ENCODE measurements around the gene KDM2B.

KDM2B gene

DNA sequence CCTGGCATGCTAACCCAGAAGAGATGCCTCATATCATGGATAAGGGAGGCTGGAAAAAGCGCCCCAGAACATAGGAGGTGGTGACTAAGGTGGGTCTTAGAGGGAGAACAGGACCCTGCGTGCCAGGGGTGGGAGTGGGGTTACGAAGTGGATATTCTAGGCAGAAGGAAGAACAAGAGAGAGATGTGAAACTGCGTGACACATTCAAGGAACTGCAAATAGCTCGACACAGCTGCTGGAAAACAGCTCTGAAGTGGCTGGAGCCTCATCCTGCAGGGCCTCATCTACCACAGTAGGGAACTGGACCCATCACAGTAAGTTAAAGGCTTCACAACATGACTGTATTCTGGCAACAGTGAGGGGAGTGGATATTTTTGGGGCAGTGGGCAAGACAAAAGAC, 119.8 kb downstream of the KDM2B start:
- no peak for DNase-seq (ENCODE audit: low read depth in 2 of 2)

- DNase-seq (ENCODE audit: low read depth in 2 of 2): no peak
Measured at GRCh38 chr12:121456551-121456950, 124.3 kb downstream of the KDM2B start.

GRCh38 chr12:121455766-121456420, 124.9 kb downstream of the KDM2B start:
- DNase-seq (ENCODE audit: low read depth in 2 of 2): no peak

DNA sequence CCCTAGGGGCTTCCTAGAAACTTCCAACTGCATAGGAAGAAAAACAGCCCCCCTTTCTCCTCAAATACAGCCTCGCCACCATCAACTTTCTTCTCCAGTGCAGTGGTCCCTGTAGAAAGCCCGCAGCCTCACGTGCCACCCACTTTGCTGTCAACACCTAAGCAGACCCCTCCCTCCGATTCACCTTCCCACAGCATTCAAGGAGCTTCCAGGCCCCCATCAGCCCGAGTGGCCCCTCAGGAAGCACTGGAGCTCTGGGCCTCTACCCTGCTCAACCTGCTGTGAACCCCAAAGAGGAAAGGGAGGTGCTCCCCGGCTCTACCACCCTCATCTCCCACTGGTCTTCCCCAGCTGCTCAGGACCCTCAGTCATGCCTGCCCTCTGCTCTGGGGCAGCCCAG, 125.9 kb downstream of the KDM2B start:
- DNase-seq (ENCODE audit: low read depth in 2 of 2): no peak

DNA sequence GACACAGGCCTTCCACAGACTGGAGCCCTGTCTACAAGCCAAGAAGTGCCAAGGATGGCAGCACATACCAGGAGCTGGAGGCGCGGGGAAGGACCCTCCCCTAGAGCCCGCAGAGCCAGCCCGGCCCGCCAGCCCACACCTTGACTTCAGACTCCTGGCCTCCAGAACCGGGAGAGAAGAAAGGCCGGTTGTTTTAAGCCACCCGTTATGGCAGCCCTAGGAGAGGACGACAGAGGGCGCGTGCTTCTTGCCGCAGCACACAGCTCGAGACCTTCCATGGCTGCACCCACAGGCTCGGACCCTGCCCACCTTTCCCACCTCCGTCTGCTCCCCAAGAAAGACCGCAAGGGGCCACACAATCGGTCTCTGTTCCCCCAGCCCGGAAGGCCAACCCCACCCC, 127.2 kb downstream of the KDM2B start:
- DNase-seq (ENCODE audit: low read depth in 2 of 2): no peak

DNA sequence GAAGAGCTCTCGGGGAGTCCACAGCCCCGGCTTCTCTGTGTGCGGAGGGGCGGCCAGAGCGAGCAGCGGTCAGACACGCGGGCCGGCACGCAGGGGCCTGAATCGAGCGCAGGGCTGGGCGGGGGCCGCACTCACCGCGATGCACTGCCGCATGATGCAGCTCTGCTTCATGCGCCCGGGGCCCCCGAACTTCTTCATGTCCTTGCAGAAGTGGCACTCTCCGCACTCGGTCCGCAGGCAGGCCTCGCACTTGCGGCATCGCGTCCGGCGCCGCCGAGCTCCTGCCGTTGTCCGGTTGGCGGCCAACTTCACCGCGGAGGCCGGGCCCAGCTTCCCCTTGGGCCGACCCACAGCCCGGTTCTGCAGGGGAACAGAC, 127.8 kb downstream of the KDM2B start:
- DNase-seq (ENCODE audit: low read depth in 2 of 2): no peak

GRCh38 chr12:121452340-121452984, 128.4 kb downstream of the KDM2B start:
- DNase-seq (ENCODE audit: low read depth in 2 of 2): no peak

DNA sequence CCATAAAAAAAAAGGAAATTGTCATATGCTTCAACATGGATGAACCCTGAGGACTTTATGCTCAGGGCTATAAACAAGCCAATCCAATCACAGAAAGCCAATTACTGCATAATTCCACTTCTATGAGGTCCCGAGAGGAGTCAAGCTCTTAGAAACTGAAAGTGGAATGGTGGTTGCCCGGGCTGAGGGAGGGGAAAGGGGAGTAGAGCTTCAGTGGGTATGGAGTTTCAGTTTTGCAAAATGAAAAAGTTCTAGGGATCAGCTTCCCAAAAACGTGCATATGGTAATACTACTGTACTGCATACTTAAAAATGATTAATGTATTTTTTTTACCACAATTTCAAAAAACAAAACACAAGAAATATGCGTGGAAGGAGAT, 128.9 kb downstream of the KDM2B start:
- DNase-seq (ENCODE audit: low read depth in 2 of 2): no peak

GRCh38 chr12:121448771-121449315, 132.0 kb downstream of the KDM2B start:
- DNase-seq (ENCODE audit: low read depth in 2 of 2): no peak

DNA sequence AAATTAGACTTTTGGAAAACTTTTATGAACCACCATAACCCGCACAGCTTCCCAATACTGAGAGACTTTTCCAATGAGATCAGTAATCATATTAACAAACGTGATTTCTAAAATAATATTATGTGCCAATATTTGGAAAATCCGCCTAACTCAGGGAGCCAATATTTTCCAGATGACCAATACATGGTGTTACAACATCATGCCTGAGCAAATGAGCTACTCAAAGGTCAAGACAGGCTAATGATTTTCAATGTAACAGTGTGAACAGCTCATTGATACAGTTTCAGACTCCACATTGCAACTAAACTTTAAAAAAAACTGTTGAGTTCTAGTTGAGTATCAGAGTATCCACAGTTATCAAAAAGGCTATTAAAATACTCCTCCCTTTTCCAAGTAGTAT, 134.1 kb downstream of the KDM2B start:
- DNase-seq (ENCODE audit: low read depth in 2 of 2): no peak

DNA sequence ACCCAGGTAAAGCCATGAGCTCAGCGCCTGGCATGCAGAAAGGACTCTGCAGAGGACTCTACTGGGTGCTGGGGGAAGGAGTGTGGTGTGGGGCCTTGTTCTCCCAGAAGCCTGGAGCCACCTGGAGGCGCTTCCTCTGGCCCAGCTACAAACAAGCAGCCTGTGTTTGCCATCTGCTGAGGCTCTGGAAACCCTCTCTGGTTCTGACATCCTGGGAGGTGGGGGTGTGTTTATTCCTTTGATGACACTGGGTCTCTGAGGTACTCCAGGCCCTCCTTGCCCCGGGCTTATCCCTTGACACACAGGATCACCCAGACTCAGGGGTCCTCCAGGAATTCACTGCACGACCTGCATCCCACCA, 136.0 kb downstream of the KDM2B start:
- DNase-seq (ENCODE audit: low read depth in 2 of 2): no peak

- DNase-seq (ENCODE audit: low read depth in 2 of 2): no peak
Measured at GRCh38 chr12:121443911-121444841, 136.6 kb downstream of the KDM2B start.

DNA sequence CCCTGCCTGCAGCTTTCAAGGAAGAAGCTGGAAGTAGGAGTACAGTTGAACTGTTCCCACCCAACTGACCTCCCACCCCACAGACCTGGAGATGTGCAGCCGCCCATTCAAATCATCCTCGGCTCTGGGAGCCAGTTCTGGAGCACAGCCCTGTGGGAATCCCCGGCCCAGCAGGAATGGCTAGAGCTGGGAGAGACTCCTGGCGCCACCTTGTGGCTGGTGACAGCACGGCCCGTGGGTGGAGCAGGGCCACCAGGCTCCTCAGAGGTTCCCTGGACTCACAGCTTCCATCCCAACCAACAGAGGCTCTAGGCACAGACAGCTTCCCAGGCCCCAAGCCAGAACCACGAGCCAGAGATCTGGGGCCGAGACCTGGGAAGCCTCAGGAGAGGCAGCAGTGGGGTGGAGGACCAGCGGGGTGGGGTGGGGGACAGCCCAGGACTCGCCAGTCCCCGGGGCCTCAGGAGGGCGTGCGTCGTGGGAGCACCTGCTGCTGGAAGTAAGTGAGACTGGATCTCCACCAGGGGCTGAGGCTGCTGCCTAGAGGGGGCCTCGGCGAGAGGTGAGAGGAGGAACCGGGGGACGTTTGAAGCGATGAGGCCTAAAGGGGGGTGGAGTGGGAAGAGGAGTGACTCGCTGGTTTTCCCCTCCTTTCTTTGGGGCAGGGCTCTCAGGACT, 137.5 kb downstream of the KDM2B start:
- DNase-seq (ENCODE audit: low read depth in 2 of 2): peak; percentile 13 to 58

DNA sequence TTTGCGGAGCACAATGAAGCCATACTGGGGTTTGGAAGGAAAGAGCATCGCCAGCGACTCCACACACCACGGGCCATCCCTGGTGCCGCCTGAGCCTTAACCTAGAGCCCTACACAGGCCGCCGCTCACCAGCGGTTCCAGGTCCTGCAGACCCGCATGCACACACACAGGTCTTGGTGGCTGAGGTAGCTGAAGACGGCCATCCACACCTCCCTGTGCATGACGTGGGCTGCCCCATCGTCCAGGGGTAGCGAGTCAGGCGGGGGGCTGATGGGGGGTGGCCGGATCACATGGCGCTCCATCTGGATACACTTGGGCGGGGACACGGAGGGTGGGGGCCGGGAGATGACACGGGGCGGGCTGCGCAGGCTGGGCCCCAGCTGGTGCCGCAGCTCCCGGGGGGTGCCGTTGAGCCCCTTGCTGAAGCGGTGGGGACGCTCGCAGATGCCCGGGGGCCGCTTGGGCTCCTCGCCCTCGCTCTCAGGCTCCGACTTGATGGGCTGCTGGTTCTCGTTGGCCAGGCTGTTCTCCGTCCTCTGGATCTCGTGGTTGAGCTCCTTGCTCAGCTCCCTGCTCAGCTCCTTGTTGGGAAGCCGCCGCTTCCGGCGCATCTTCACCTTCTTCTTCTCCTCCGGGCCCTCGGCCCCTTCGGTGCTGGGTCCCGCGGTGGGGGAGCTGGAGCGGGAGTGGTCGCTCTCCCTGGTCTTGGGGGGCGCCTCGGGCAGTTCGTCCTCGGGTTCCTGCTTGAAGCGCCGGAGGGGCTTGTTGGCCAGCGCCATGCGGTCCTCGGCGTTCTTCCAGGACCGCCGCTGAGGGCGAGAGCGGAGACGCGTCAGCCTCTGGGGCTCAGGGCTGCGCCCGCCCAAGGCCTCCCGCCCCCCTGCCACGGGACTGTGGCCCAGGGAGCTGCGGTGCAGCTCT, 138.5 kb downstream of the KDM2B start:
- no peak for DNase-seq (ENCODE audit: low read depth in 2 of 2)

- DNase-seq (ENCODE audit: low read depth in 2 of 2): no peak
Measured at GRCh38 chr12:121441555-121441954, 139.3 kb downstream of the KDM2B start.

- DNase-seq (ENCODE audit: low read depth in 2 of 2): no peak
Measured at GRCh38 chr12:121440768-121441167, 140.1 kb downstream of the KDM2B start.

GRCh38 chr12:121439715-121440114, 141.1 kb downstream of the KDM2B start:
- no peak for DNase-seq (ENCODE audit: low read depth in 2 of 2)

DNA sequence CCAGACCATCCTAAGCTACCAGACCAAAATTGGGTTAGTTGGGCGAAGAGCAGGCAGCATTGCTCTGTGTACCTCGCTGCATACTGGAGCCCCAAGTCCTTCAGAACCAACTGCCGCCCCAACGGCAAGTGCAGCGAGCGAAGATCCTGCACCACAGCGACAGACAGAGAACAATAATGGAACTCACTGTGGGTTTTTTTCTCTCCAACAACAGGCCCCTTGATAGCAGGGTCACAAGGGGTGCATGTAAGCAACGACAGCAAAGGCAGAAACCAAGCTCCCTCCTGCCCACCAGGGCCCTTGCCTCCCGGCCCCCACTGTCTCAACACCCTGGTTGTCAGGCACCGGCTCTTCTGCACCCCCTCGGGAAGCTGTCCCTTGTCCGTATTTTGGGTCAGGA, 141.9 kb downstream of the KDM2B start:
- no peak for DNase-seq (ENCODE audit: low read depth in 2 of 2)

GRCh38 chr12:121436706-121437105, 144.1 kb downstream of the KDM2B start:
- no peak for DNase-seq (ENCODE audit: low read depth in 2 of 2)

- DNase-seq (ENCODE audit: low read depth in 2 of 2): no peak
Measured at GRCh38 chr12:121432740-121433480, 147.9 kb downstream of the KDM2B start.
